ENCODE results near the gene SNX12.
"Not testable (repeated sequence)": the region's sequence is repeated elsewhere in the genome, so short reads cannot be mapped to it uniquely, and the experiment has no call there.

SNX12 gene

DNA sequence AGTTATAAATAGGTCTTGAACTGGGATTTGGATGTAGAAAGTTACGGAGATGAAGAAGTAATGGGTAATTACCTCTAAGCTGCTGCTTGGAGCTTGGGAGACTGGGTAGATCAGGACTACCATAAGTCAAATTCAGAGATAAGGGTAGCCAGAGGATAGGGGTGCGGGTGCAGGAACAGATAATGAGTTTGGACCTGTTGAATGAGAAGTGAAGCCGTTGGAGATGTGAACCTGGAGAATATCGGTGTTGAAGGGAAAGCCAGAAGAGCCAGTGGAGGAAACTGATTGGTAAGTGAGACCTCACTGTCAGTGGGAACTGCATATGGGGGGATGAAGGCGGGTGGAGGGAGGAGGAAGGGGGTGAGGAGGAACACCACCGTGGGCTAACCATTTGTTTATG is 26.9 kb upstream of the SNX12 start:
- DNase-seq (ENCODE audit: low read depth in 1 of 2, low spot score in 1 of 2) = no peak

DNA sequence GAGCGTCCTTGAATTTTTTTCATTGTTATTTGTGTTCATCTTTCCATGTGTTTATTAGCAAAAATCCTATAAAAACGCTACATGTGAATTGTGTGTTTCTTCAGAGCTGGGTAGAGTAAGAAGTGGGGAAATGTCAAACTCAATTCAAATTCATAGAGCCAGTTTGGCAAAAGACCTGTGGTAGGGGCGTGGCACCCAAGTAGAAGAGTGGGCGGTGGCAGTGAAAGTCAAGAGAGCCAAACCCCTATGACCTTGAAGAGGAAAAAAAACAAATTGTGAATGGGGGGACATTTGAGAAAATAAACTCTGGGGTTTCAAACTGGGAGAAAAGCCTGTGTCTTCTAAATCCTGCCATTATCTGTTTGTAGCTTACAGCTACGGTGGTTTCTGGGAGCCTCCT is 23.1 kb upstream of the SNX12 start:
- DNase-seq (ENCODE audit: low read depth in 1 of 2, low spot score in 1 of 2) = no peak

DNA sequence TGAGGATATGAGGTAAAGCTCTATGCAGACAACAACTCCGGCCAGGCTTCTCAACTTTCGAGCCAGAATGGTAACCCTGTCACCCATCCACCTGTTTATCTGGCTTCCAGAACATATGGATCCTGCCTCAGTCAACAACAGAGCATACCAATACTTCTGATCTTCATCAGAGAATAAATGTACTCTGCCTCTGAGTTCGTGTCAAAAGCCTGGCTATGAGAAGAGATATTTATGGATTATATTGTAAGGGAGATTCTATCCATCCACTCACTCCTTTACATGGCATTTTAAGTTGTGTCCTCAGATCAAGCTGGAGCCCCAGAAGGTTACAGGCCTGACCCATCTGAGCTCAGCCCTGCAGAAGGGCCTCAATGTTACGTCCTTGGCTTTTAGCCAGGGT is 17.8 kb upstream of the SNX12 start:
- DNase-seq (ENCODE audit: low read depth in 1 of 2, low spot score in 1 of 2) = no peak

DNA sequence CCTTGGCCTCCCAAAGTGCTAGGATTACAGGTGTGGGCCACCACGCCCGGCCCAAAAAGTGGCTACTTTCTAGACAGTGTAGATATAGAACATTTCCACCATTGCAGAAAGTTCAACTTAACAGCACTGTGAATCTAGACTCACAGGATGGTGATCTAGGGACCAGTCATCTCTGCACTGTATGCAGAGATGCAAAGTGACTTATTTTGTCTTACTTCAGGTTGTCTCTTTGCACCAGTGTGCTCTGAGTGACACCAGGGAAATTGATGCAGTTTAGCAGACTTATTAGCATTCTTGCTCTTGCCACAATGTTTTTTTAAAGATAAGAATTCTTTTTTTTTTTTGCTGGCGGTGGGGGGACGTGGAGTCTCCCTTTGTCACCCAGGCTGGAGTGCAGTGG is 14.7 kb upstream of the SNX12 start:
- no peak for DNase-seq (ENCODE audit: low read depth in 1 of 2, low spot score in 1 of 2)

DNA sequence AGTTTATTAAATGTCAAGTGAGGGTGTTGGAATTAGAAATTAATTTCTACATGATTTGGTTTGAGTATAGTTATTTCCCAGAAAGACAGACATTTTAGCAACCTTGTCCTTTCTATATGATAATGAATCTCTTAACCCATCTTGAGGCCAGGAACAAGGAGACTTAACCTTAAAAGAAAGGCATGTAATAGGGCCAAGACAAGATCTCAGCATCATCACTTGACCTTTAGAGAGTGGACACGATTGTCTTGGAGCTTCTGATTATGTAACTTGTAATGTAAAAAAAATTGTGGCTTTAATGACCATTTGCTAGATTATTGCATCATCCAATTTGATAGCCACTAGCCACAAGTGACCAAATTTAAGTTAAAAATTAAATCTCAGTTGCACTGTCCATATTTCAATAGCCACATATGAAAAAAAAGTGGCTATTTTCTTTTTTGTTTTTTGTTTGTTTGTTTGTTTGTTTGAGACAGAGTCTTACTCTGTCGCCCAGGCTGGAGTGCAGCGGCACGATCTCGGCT is 14.1 kb upstream of the SNX12 start:
- DNase-seq (ENCODE audit: low read depth in 1 of 2, low spot score in 1 of 2) = no peak

DNA sequence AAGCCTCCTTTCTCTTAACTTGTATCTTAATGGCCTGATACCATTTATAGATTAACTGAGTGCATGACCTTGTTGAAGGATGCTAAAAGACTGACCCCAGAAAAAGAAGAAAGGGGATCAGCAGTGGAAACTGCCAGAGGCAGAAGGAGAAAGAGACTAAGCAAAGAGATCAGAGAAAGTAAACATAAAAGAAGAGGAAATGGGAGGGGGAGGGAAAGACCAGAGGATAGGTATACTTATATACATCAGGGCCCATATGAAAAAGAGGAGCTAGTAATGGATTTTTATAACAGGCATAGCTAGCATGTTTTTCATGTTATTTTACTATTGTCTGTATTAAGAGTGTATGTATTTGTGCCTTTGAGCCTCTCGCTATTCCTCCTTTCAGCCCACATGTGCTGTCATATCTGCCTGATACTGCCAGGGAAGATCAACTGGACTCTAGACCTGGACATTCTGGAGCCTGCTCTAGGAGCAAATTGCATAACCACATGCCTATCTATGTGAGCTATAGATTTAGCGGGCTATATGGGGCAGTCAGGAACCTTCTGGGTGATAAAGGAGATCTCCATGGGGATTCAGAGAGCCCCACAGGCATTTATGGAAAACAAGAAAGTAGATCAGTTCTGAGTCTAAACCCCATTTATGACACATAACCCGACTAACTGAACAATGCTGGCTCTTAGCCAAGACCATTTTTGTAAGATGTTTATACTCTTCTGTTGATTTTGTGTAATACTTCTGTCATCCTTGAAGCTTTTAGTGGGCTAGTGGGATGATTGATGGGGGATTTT is 13.4 kb upstream of the SNX12 start:
- DNase-seq (ENCODE audit: low read depth in 1 of 2, low spot score in 1 of 2) = no peak

DNA sequence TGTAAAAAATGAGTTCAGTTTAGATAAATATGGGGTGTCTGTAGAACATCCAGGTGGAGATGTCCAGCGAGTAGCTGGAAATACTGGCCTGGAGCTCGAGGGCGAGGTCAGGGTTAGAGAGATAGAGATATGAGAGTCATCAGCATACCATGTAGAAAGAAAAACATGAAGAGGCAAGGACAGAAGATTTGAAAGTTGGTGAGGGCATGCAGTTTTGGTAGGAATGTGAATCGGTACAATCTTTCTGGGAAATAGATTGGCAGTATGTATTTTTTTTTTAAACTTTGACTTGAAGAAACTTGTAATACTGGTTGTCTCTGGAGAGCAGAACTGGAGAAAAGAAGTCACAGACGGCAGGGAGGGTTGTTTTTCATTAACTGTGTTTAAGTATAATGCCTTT is 2.4 kb upstream of the SNX12 start:
- DNase-seq (ENCODE audit: low read depth in 1 of 2, low spot score in 1 of 2) = no peak

DNA sequence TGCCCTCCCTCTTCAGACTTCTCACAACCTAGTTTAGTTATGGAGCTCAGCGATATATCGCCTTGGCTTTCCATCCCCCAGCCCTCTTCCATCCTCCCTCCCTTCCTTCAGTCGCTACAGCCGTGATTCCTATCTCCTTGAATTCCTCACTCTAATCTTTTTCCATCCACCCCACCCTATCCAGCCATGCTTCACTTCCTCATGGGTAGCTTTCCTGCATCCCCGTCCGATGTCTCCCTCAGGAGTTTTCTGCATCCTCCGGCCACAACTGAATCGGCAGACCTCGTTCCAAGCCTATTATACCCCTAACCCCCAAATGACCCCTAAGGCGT is 456 bp downstream of the SNX12 start:
- DNase-seq (ENCODE audit: low read depth in 1 of 2, low spot score in 1 of 2) = no peak

DNA sequence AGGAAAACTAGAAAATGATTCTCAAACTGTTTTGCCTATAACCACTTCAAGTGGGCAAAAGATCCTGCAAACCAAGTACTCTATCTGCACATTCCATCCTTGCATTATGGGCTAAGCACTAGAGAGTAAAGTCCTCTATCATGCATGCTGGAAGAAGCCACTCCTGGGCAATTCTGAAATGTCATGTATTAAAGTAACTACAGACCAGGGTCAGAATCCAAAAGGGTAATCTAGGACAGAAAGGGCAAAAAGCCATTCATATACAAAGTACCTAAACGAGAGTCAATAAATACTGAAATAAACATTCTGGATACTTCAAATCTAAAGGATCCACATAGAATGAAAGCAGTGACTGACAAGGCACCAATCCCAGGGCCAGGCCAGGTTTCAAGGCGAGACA is 1.0 kb downstream of the SNX12 start:
- no peak for DNase-seq (ENCODE audit: low read depth in 1 of 2, low spot score in 1 of 2)

DNA sequence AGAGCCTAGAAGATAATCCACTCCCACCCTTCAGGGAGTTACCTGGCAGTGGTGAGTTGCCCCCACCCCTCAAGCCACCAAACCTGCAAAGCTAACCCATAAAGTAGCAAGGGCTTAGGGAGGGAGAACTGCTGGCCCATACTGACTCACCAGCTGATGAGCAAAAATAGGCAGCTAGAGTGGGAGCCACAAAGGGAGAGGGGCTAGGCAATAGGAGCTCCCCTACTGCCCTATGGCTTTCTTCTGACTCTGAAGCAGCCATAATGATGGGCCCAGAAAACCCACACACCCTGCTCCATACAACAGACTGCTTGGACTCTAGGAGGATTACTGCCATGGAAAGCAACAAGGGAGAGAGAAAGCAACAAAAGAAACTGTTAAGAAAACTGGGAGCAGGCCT is 8.0 kb downstream of the SNX12 start:
- DNase-seq (ENCODE audit: low read depth in 1 of 2, low spot score in 1 of 2) = no peak

DNA sequence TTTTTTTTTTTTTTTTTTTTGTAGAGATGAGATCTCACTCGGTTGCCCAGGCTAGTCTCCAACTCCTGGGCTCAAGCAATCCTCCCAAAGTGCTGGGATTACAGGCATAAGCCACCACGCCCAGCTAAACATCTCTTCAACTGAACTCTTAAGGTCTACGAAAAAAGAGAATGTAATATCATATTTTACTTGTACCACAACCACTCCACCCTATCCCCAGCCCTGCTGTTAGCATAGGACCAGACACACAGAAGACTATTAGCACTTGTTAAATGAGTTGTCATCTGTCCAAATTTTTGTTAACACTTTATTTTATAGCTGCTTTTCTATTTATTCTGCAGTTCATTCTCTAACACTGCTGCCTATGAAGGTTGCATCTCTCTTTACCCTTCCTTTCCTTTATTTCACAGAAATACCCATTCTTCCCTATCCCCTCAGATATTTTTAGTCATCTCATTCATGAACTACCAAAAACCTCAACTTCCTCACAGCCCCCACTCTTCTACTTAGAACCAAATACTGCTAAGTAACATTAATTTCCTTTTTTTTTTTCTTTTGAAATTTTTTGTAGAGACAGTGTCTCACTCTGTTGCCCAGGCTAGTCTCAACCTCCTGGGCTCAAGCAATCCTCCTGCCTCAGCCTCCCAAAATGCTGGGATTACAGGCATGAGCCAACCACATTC is 10.1 kb downstream of the SNX12 start:
- DNase-seq (ENCODE audit: low read depth in 1 of 2, low spot score in 1 of 2) = no peak

DNA sequence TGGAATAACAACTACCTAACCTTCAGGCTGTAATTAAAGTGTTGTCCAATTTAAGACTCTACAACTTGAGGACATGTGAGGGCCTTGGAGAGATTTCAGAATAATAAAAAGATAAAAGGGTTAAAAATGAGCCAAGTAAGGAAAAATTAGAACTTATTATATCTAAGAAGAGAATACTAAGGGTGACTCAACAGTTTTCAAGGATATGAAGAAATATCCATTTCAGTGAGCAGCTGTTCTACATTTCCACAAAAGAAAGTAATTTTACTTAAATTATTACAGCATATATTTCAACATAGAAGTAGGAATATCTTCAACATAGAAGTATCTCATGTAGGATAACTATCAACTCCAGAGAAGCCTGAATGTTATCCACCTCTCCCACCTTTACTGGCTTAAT is 11.3 kb downstream of the SNX12 start:
- DNase-seq (ENCODE audit: low read depth in 1 of 2, low spot score in 1 of 2) = no peak

DNA sequence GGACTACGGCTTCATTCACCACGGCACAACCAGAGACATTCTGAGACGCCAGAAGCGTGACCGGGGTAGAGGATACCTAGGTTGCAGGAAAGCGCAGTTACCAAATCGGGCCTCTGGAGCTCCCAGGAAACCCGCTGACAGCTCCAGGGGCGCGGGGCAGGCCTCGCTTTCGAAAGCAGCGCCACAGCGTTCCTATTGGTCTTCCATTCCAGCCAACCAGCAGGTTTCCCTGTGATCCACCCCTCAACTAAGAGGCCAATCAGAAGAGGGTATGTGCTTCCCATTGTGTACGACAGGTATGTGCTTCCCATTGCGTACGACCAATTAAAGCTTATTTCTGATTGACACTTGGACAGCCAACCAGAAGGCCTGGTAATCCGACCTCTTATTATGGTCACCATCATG is 14.9 kb downstream of the SNX12 start:
- no peak for DNase-seq (ENCODE audit: low read depth in 1 of 2, low spot score in 1 of 2)

DNA sequence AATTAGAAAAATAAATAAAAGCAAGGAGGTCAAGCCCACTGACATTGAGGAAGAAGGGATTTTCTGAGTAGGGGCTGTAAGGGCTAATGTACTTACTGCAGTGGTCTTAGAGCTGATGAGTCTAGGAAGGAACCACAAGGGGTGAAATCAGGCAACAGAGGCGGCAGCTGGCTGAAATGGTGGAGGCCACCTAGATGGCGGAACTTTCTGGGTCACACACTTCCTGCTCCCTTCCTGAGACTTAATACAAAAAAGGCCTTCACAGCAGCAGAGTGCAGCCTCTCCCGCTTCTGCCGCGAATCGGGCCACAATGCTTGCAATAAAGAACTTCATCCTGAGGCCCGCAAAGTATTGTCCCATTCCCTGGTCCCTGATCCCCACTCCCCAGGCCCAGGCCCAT is 15.4 kb downstream of the SNX12 start:
- no peak for DNase-seq (ENCODE audit: low read depth in 1 of 2, low spot score in 1 of 2)

DNA sequence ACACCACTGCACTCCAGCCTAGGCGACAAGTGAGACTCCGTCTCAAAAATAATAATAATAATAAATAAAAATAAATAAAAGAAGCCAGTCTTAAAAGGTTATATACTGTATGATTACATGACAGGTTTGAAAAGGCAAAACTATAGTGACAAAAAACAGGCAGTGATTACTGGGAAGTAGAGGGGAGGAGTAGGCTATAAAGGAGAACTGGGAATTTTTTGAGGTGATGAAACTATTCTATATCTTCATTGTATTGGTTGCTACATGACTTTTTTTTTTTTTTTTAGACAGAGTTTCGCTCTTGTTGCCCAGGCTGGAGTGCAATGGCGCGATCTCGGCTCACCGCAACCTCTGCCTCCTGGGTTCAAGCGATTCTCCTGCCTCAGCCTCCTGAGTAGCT is 20.2 kb downstream of the SNX12 start:
- not testable (repeated sequence) for DNase-seq (ENCODE audit: low read depth in 1 of 2, low spot score in 1 of 2)

DNA sequence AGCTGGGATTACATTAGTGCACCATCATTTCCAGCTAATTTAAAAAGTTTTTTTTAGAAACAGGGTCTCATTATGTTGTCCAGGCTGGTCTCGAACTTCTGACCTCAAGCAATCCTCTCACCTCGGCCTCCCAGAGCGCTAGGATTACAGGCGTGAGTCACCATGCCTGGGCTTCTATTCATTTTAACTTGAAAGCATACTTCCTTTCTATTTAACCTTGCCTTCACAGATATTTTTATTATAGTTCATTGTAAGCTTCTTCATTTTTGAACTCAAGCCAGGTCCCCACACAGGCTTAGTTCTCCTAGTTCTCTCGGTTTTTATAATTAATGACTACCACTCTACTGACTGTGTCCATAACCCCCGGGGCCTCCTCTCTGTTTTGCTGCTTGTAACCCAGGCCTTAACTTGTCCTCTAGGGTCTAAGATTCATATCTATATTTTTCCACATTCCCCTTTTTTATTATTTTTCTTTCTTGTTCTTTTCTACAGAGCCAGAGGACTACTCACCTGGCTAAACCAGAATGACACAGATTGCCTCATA is 50.7 kb downstream of the SNX12 start:
- DNase-seq (ENCODE audit: low read depth in 1 of 2, low spot score in 1 of 2) = no peak
